ENCODE results near the gene ASXL2. TPM values are rescaled to one million over a fixed set of nuclear protein-coding genes. Genes with fewer than 3 reads are reported as not detected.

Gene ASXL2
- total and polyA plus RNA-seq, 2 of the 13 experiments (the other 11 are each of a cell fraction or from before 2014, with no cell fraction given): 12.1 to 19.2 TPM

DNA sequence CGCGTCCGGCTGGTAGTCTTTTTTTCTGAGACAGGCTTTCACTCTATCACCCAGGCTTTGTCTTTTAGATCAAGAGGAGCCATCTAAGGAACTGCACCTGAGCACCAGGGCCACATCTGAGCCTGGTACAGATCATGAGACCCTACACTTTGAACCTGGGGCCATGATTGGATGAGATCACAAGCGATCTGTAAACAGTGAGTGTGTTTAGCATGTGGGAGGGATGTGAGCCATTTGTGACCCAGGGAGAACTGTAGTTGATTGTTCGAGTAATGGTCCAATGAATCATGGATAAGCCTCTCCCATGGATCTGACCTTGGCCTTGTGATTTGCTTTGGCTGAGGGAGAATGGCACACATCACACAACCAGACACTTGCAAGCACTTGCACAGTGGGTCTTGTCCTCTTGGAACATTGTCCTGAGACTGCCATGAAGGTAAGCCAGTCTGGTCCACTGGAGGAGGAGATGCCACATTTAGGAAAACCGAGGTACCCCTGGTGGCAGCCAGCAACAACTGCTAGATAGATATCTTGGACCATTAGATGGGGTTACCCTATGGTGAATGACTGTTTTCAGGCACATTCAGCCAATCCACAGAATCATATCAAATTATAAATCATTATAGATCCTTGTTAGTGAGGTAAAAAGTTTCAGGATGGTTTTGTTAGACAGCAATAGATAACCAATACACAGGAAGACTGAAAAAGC is 185.4 kb downstream of the ASXL2 start (continued):
- TF ChIP-seq MLXIP (CRISPR knock-in tag; IDR thresholded peaks at IDR 0.05; ENCODE audit: borderline replicate concordance) (no peak), ZNF337 (CRISPR knock-in tag; IDR thresholded peaks at IDR 0.05; ENCODE audit: borderline replicate concordance, low read depth) (no peak), TOE1 (CRISPR knock-in tag; IDR thresholded peaks at IDR 0.05) (no peak), KLF9 (CRISPR knock-in tag; IDR thresholded peaks at IDR 0.05; ENCODE audit: low read depth) (no peak), ZNF550 (CRISPR knock-in tag; IDR thresholded peaks at IDR 0.05; ENCODE audit: borderline replicate concordance) (no peak), GATAD1 (CRISPR knock-in tag; IDR thresholded peaks at IDR 0.05) (no peak), MEIS2 (CRISPR knock-in tag; IDR thresholded peaks at IDR 0.05) (no peak), ARNT2 (CRISPR knock-in tag; IDR thresholded peaks at IDR 0.05; ENCODE audit: low read depth) (no peak), ZNF232 (CRISPR knock-in tag; IDR thresholded peaks at IDR 0.05; ENCODE audit: borderline replicate concordance) (no peak), HINFP (CRISPR knock-in tag; IDR thresholded peaks at IDR 0.05; ENCODE audit: low read depth) (no peak), GPN1 (CRISPR knock-in tag; IDR thresholded peaks at IDR 0.05; ENCODE audit: borderline replicate concordance) (no peak), ZNF609 (CRISPR knock-in tag; IDR thresholded peaks at IDR 0.05; ENCODE audit: borderline replicate concordance) (0 out of 2 replicates have a peak, but pooled peaks have one; percentile 59), PHF5A (CRISPR knock-in tag; IDR thresholded peaks at IDR 0.05; ENCODE audit: low read depth, unreplicated experiment) (peak; percentile 34), ZFP1 (CRISPR knock-in tag; IDR thresholded peaks at IDR 0.05) (no peak), MZF1 (CRISPR knock-in tag; IDR thresholded peaks at IDR 0.05; ENCODE audit: borderline replicate concordance) (no peak)
- TF ChIP-seq, protein P1, sequence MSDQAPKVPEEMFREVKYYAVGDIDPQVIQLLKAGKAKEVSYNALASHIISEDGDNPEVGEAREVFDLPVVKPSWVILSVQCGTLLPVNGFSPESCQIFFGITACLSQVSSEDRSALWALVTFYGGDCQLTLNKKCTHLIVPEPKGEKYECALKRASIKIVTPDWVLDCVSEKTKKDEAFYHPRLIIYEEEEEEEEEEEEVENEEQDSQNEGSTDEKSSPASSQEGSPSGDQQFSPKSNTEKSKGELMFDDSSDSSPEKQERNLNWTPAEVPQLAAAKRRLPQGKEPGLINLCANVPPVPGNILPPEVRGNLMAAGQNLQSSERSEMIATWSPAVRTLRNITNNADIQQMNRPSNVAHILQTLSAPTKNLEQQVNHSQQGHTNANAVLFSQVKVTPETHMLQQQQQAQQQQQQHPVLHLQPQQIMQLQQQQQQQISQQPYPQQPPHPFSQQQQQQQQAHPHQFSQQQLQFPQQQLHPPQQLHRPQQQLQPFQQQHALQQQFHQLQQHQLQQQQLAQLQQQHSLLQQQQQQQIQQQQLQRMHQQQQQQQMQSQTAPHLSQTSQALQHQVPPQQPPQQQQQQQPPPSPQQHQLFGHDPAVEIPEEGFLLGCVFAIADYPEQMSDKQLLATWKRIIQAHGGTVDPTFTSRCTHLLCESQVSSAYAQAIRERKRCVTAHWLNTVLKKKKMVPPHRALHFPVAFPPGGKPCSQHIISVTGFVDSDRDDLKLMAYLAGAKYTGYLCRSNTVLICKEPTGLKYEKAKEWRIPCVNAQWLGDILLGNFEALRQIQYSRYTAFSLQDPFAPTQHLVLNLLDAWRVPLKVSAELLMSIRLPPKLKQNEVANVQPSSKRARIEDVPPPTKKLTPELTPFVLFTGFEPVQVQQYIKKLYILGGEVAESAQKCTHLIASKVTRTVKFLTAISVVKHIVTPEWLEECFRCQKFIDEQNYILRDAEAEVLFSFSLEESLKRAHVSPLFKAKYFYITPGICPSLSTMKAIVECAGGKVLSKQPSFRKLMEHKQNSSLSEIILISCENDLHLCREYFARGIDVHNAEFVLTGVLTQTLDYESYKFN (CRISPR knock-in tag; conservative IDR thresholded peaks at IDR 0.05): peak; percentile 72
